Spleen (tissue), 11 donors: ENCODE results near the gene KCND3. TPM values are rescaled to one million over a fixed set of nuclear protein-coding genes. Genes with fewer than 3 reads are reported as not detected.

Experiments used
- DNase-seq: peaks from one replicate; pipeline ENCODE4 v3.0.0-alpha.2; 2020
- H3K27ac ChIP-seq, 8 donors: fragments of 200-600 bp; sonication (generic) in 7 of 8; 1 replicate in 4 of 8; 2 replicates in 4 of 8; pipeline versions ENCODE4 v1.5.0 to v1.8.0; 2016 to 2021; ENCODE audit warnings: inconsistent platforms in 4 of 8, mild to moderate bottlenecking in 4 of 8, moderate library complexity in 1 of 8
- H3K27me3 ChIP-seq, 7 donors: fragments of 200-600 bp; sonication (generic) in 6 of 7; replicated peaks in 1 of 7; 1 replicate in 4 of 7; 2 replicates in 3 of 7; pipeline versions ENCODE4 v1.5.0 to v1.8.0; 2016 to 2021; ENCODE audit warnings: inconsistent platforms in 3 of 7, mild to moderate bottlenecking in 1 of 7
- H3K36me3 ChIP-seq, 6 donors: fragments of 200-600 bp; sonication (generic) in 5 of 6; 1 replicate in 4 of 6; 2 replicates in 2 of 6; pipeline versions ENCODE4 v1.5.0 to v1.8.0; 2016 to 2021; ENCODE audit warnings: inconsistent platforms in 2 of 6
- H3K4me1 ChIP-seq, 6 donors: fragments of 200-600 bp; sonication (generic) in 5 of 6; 1 replicate in 3 of 6; 2 replicates in 3 of 6; pipeline versions ENCODE4 v1.5.0 to v1.8.0; 2016 to 2021; ENCODE audit warnings: inconsistent platforms in 3 of 6
- H3K4me3 ChIP-seq, 8 donors: fragments of 200-600 bp; sonication (generic) in 7 of 8; 1 replicate in 4 of 8; 2 replicates in 4 of 8; pipeline versions ENCODE4 v1.5.0 to v1.8.0; 2016 to 2021; ENCODE audit warnings: inconsistent platforms in 4 of 8, mild to moderate bottlenecking in 4 of 8, moderate library complexity in 2 of 8
- H3K9me3 ChIP-seq, 8 donors: fragments of 200-600 bp; sonication (generic) in 7 of 8; 1 replicate in 4 of 8; 2 replicates in 4 of 8; pipeline versions ENCODE4 v1.5.0 to v1.8.0; 2016 to 2021; ENCODE audit warnings: inconsistent platforms in 4 of 8
- POLR2A ChIP-seq, 3 donors: fragments of 450-650 bp; IDR thresholded peaks; one replicate each; pipeline ENCODE4 v1.5.1; 2017; ENCODE audit warnings: antibody characterized with exemption in 3 of 3, mild to moderate bottlenecking in 1 of 3
- POLR2AphosphoS5 ChIP-seq, 3 donors: sonication (generic); formaldehyde crosslinking; IDR thresholded peaks; one replicate each; pipeline ENCODE4 v1.5.1; 2017; ENCODE audit warnings: antibody characterized with exemption in 3 of 3
- WGBS, 5 donors: extraction: QIAGEN DNeasy Blood & Tissue Kit in 3 of 5; methylation state at CpG; one replicate each; pipeline versions ENCODE4 v1.1.5 to v1.1.7; 2013 to 2018; 5-methylcytosine and 5-hydroxymethylcytosine counted together
- intact Hi-C: fragments of 100-400 bp; cut with DNase I; formaldehyde crosslinking; loops from one replicate; pipeline ENCODE4 v1.15.0; 2023; ENCODE audit warnings: low total_unique reads
- polyA plus RNA-seq, 3 donors: library from polyadenylated mRNA; stranded (reverse); fragments of 200-250 nt; gene quantifications; one replicate each; pipeline ENCODE4 v1.2.1, GENCODE V29; 2013
- total RNA-seq, 7 donors: library from RNA; depleted of rRNA in 3 of 7; stranded (reverse); fragments of >200 nt in 3 of 7; fragmentation: NEBNext Ultra II Directional in 4 of 7; extraction: Animal tissue kit (Norgen Biotek cat#: 25700) in 4 of 7; gene quantifications; one replicate each; pipeline versions ENCODE4 v1.1.0 to v1.2.1, GENCODE V29; 2016 to 2021
- TF ChIP-seq, protein P1 (sequence below), 11 experiments: fragments of 200-600 bp in 7 of 11; fragments of 450-650 bp in 4 of 11; sonication (generic) in 4 of 11; IDR thresholded peaks in 8 of 11; conservative IDR thresholded peaks in 3 of 11; 1 replicate in 7 of 11; 2 replicates in 4 of 11; pipeline versions ENCODE4 v1.4.0 to v1.8.0; 2016 to 2021; ENCODE audit warnings: antibody characterized with exemption in 11 of 11, inconsistent platforms in 4 of 11, mild to moderate bottlenecking in 1 of 11
- donor health status: healthy with polysubstance abuse.
- donor health status: DM: no; HTN: no; CAD: no; lungs with moderate emphysema.
- donor health status: DM: no; HTN: no; CAD: no.
- donor health status: Bipolar disorder and iron deficiency.
- donor health status: healthy.
- donor health status: DM: no; HTN: no; CAD: no.
- donor health status: DM: yes; HTN: yes; CAD: no.

Gene KCND3
- total and polyA plus RNA-seq, 10 donors: 0.67 to 14.2 (median 8.6) TPM

DNA sequence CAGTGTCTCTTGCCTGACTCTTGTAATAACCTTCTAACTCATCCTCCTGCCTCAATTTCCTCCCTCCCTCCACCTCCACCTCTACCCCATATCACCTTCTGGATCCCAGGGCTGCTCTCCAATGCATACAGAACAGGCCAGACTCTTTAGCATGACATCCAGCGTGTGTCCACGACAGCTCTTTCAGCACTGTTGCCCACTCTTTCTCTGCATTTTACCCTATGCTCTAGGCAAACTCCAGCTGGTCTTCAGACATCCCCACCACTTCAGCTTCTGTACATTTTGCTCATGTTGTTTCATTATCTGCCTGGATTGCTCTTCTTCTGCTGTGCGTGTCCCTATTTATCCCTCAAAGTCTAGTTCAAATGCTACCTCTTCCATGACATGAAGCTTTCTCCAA, 255.0 kb downstream of the KCND3 start:
- DNase-seq: no peak
- 81 to 95% (median 88%) methylated on average over 3 of the region's 3 CpGs for WGBS, 5 donors
- H3K27ac ChIP-seq: peak overlapping the region in 7 of 8 donors; percentile 73 to 98 (median 85)

DNA sequence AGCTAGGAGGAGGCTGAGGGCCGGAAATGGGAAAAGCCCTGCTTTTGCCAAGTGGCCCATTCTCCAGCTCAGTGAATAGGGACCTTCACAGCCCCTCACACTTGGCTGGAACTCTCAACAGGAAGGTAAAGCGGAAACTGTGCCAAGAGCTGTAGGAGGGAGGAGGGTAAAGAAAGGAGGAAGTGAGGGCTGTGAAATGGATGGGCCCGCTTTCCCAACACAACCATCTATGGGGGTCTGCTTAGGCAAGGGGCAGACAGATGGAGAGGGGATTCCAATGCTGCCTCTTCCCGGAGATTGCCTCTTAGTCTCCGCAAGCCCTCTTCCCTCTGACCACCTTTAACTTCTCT, 255.5 kb downstream of the KCND3 start:
- no peaks in the 10 kb centered on the region for H3K9me3 ChIP-seq
- H3K27ac ChIP-seq: peak overlapping the region; percentile 24 to 98 (median 84)
- TF ChIP-seq POLR2A (IDR thresholded peaks at IDR 0.05) (no peak), POLR2AphosphoS5 (IDR thresholded peaks at IDR 0.05) (peak in 1 of 3 donors; percentile 28)
- TF ChIP-seq, protein P1, sequence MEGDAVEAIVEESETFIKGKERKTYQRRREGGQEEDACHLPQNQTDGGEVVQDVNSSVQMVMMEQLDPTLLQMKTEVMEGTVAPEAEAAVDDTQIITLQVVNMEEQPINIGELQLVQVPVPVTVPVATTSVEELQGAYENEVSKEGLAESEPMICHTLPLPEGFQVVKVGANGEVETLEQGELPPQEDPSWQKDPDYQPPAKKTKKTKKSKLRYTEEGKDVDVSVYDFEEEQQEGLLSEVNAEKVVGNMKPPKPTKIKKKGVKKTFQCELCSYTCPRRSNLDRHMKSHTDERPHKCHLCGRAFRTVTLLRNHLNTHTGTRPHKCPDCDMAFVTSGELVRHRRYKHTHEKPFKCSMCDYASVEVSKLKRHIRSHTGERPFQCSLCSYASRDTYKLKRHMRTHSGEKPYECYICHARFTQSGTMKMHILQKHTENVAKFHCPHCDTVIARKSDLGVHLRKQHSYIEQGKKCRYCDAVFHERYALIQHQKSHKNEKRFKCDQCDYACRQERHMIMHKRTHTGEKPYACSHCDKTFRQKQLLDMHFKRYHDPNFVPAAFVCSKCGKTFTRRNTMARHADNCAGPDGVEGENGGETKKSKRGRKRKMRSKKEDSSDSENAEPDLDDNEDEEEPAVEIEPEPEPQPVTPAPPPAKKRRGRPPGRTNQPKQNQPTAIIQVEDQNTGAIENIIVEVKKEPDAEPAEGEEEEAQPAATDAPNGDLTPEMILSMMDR (IDR thresholded peaks at IDR 0.05 in 8 of 11, conservative IDR thresholded peaks at IDR 0.05 in 3 of 11): no peak
- H3K36me3 ChIP-seq: no peaks in the 10 kb centered on the region
- peak overlapping the region in 1 of 8 donors; percentile 49 for H3K4me3 ChIP-seq
- 43 to 71% (median 50%) methylated on average over 5 of the region's 5 CpGs for WGBS, 5 donors
- intact Hi-C loops: no loop called here
- H3K27me3 ChIP-seq: peaks cover 0 to 21% (median 0%) of the 10 kb centered on the region in 7 donors
- DNase-seq: no peak
- H3K4me1 ChIP-seq: peaks cover 11 to 83% (median 59%) of the 10 kb centered on the region in 6 donors

More for the DNA sequence above, 255.0 kb downstream of the KCND3 start:
- intact Hi-C loops: no loop called here
- no peaks in the 10 kb centered on the region for H3K36me3 ChIP-seq
- peaks cover 11 to 88% (median 60%) of the 10 kb centered on the region in 6 donors for H3K4me1 ChIP-seq
- peaks cover 0 to 23% (median 0%) of the 10 kb centered on the region in 7 donors for H3K27me3 ChIP-seq
- no peak for TF ChIP-seq POLR2A (IDR thresholded peaks at IDR 0.05)
- TF ChIP-seq, protein P1 (IDR thresholded peaks at IDR 0.05 in 8 of 11, conservative IDR thresholded peaks at IDR 0.05 in 3 of 11): no peak
- TF ChIP-seq POLR2AphosphoS5 (IDR thresholded peaks at IDR 0.05): no peak
- no peaks in the 10 kb centered on the region for H3K9me3 ChIP-seq
- peak overlapping the region in 1 of 8 donors; percentile 49 for H3K4me3 ChIP-seq

GRCh38 chr1:111733183-111733991, 256.1 kb downstream of the KCND3 start:
- Histone ChIP-seq H3K36me3 (no peaks in the 10 kb centered on the region), H3K27ac (peak overlapping the region; percentile 24 to 98 (median 84)), H3K27me3 (peaks cover 0 to 18% (median 0%) of the 10 kb centered on the region in 7 donors), H3K9me3 (no peaks in the 10 kb centered on the region), H3K4me1 (peaks cover 11 to 78% (median 54%) of the 10 kb centered on the region in 6 donors), H3K4me3 (peak overlapping the region in 1 of 8 donors; percentile 49)
- 29 to 55% (median 39%) methylated on average over 9 of the region's 9 CpGs for WGBS, 5 donors
- peak; percentile 84 for DNase-seq
- intact Hi-C loops: no loop called here
- TF ChIP-seq POLR2AphosphoS5 (IDR thresholded peaks at IDR 0.05): peak; percentile 40 to 83 (median 48)
- no peak for TF ChIP-seq POLR2A (IDR thresholded peaks at IDR 0.05)
- TF ChIP-seq, protein P1 (IDR thresholded peaks at IDR 0.05 in 8 of 11, conservative IDR thresholded peaks at IDR 0.05 in 3 of 11): peak in 1 of 11 experiments; percentile 19

GRCh38 chr1:111732718-111733117, 256.8 kb downstream of the KCND3 start:
- TF ChIP-seq POLR2AphosphoS5 (IDR thresholded peaks at IDR 0.05) (no peak), POLR2A (IDR thresholded peaks at IDR 0.05) (no peak)
- TF ChIP-seq, protein P1 (IDR thresholded peaks at IDR 0.05 in 8 of 11, conservative IDR thresholded peaks at IDR 0.05 in 3 of 11): no peak
- WGBS, 5 donors: 91 to 95% (median 94%) methylated on average over 7 of the region's 7 CpGs
- H3K27me3 ChIP-seq: peaks cover 0 to 13% (median 0%) of the 10 kb centered on the region in 7 donors
- intact Hi-C loops: no loop called here
- peak overlapping the region in 7 of 8 donors; percentile 73 to 98 (median 85) for H3K27ac ChIP-seq
- DNase-seq: no peak
- peaks cover 8 to 71% (median 48%) of the 10 kb centered on the region in 6 donors for H3K4me1 ChIP-seq
- no peaks in the 10 kb centered on the region for H3K9me3 ChIP-seq
- H3K4me3 ChIP-seq: peak overlapping the region in 1 of 8 donors; percentile 49
- peaks cover 0 to 3% (median 0%) of the 10 kb centered on the region in 6 donors for H3K36me3 ChIP-seq
